ENCODE results near the gene CTSC. TPM values are rescaled to one million over a fixed set of nuclear protein-coding genes. Genes with fewer than 3 reads are reported as not detected.
A peak's percentile ranks its signal among the peaks of the same experiment; 100 is the strongest.

CTSC gene
- total RNA-seq, 1 experiment from 2014 or later, result 359 TPM

DNA sequence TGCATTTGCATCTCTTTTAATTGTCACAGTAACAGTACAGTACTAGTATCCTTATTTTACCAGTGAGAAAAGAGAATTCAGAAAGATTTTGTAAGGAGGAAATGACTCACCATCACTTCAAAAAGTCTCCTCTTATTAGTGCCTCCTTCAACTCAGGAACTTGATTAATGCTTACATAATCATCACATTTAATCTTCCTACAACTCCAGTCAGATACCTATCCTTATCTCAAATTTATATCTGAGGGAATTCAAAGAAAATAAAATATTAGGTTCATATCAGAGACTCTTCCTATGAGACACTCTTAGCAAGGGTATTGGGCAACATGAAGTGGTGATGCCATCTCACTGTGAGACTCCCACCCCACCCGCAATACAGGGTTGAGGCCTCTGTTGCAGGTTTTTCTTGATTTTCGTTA, 26.1 kb upstream of the CTSC start:
- H2BK120ac ChIP-seq (ENCODE audit: low read depth, low read length, poor library complexity, severe bottlenecking), result no peak overlapping the region
- peaks cover 6 to 8% of the 10 kb centered on the region in 2 experiments for H3K4me1 Mint-ChIP-seq
- no peak overlapping the region for H4K8ac ChIP-seq (replicated peaks; ENCODE audit: insufficient read length, low read depth, low read length)
- no peaks in the 10 kb centered on the region for H3K23me2 ChIP-seq (ENCODE audit: insufficient read length, low read depth, low read length, poor library complexity, severe bottlenecking)
- H3K23ac ChIP-seq (ENCODE audit: insufficient read length, low read depth, low read length), result no peak overlapping the region
- no peak overlapping the region for H3K56ac ChIP-seq (ENCODE audit: insufficient read length, low read depth, low read length)
- H3K4ac ChIP-seq (ENCODE audit: low read depth, low read length), result no peak overlapping the region
- no peaks in the 10 kb centered on the region for H3K27me3 ChIP-seq (ENCODE audit: insufficient read depth, low read length)
- H4K5ac ChIP-seq (ENCODE audit: insufficient read length, low read depth, low read length), result no peak overlapping the region
- TF ChIP-seq, protein P1, sequence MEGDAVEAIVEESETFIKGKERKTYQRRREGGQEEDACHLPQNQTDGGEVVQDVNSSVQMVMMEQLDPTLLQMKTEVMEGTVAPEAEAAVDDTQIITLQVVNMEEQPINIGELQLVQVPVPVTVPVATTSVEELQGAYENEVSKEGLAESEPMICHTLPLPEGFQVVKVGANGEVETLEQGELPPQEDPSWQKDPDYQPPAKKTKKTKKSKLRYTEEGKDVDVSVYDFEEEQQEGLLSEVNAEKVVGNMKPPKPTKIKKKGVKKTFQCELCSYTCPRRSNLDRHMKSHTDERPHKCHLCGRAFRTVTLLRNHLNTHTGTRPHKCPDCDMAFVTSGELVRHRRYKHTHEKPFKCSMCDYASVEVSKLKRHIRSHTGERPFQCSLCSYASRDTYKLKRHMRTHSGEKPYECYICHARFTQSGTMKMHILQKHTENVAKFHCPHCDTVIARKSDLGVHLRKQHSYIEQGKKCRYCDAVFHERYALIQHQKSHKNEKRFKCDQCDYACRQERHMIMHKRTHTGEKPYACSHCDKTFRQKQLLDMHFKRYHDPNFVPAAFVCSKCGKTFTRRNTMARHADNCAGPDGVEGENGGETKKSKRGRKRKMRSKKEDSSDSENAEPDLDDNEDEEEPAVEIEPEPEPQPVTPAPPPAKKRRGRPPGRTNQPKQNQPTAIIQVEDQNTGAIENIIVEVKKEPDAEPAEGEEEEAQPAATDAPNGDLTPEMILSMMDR (conservative IDR thresholded peaks at IDR 0.05), result no peak
- no peak overlapping the region for H2AK5ac ChIP-seq (ENCODE audit: insufficient read length, low read length)
- H3K4me3 Mint-ChIP-seq, result no peak overlapping the region
- no peak overlapping the region for H2BK20ac ChIP-seq (ENCODE audit: low read depth, low read length, poor library complexity, severe bottlenecking)
- H3K27ac ChIP-seq (ENCODE audit: insufficient read length, low read depth, low read length), result no peak overlapping the region
- no peak overlapping the region for H2AFZ ChIP-seq (ENCODE audit: low read length)
- no peak overlapping the region for H3K4me2 ChIP-seq (ENCODE audit: insufficient read depth, insufficient read length, low read length)
- no peaks in the 10 kb centered on the region for H3K9me3 Mint-ChIP-seq
- no peak overlapping the region for H3K9ac ChIP-seq (ENCODE audit: extremely low read depth, insufficient read length, low read length)
- H3K27ac Mint-ChIP-seq, result peak overlapping the region in 1 of 3 experiments; percentile 32; a peak in 2 of 7 replicates
- H2BK12ac ChIP-seq (ENCODE audit: insufficient read length, low read depth, low read length), result no peak overlapping the region
- no peaks in the 10 kb centered on the region for H3K79me2 ChIP-seq (ENCODE audit: insufficient read depth, low read length)
- H3K36me3 Mint-ChIP-seq (ENCODE audit: insufficient read depth in 1 of 3, low read depth in 3 of 3), result no peaks in the 10 kb centered on the region
- no peak overlapping the region for H3K14ac ChIP-seq (ENCODE audit: insufficient read depth, low read length)
- no peak for DNase-seq
- H4K20me1 ChIP-seq (ENCODE audit: control insufficient read depth, insufficient read depth, insufficient read length), result no peaks in the 10 kb centered on the region
- H3K4me1 ChIP-seq (ENCODE audit: insufficient read depth, low read length), result no peaks in the 10 kb centered on the region; the same call in 1 of the 2 replicates
- H4K91ac ChIP-seq (ENCODE audit: insufficient read length, low read depth, low read length), result no peak overlapping the region
- H2BK5ac ChIP-seq (ENCODE audit: insufficient read length, low read length), result no peak overlapping the region
- H2BK15ac ChIP-seq (ENCODE audit: low read depth, low read length), result no peak overlapping the region
- H3T11ph ChIP-seq (ENCODE audit: low read length), result no peak overlapping the region
- no CpG with 5 or more reads among the region's 2 CpGs for WGBS (ENCODE audit: extremely low coverage, insufficient read length, low lambda C conversion rate)
- H3K79me1 ChIP-seq (ENCODE audit: insufficient read depth, low read depth, low read length, poor library complexity, severe bottlenecking), result no peaks in the 10 kb centered on the region
- H3K9me3 ChIP-seq (ENCODE audit: control insufficient read depth, low read depth, low read length), result no peaks in the 10 kb centered on the region
- no peak overlapping the region for H3K18ac ChIP-seq (ENCODE audit: insufficient read length, low read depth, low read length)
- no peaks in the 10 kb centered on the region for H3K27me3 Mint-ChIP-seq (ENCODE audit: low read depth)
